ENCODE measurements around the gene SLC8A1. TPM values are rescaled to one million over a fixed set of nuclear protein-coding genes. Genes with fewer than 3 reads are reported as not detected.

The SLC8A1 gene
- total RNA-seq, 2 experiments from 2014 or later, result 0.47 to 0.59 TPM

DNA sequence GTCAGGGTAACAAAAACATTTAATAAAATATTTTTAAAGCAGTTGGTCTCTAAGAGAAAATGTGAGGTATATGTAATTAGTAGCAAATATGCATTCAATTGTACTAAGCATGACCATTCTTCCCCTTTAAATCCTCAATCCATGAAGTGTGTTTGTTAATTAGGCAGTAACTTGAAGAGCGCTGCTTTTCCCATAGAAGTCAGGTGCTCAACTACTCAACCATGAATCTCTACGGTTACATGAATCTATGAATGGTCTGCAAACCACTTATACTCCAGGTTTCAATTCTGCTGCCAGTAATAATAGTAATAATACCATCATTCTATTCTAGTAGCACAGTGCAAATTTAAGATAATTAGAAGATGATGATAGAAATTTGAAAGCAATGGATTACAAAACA is 55.8 kb downstream of the SLC8A1 start:
- Histone ChIP-seq H3K9me3 (ENCODE audit: control insufficient read depth in 1 of 2, insufficient read depth in 1 of 2, low read length in 2 of 2) (no peaks in the 10 kb centered on the region), H3K4me3 (ENCODE audit: low read length) (no peak overlapping the region), H3K36me3 (ENCODE audit: insufficient read depth, low read length) (no peaks in the 10 kb centered on the region), H3K27ac (ENCODE audit: low read depth in 1 of 2, low read length in 2 of 2) (no peak overlapping the region), H3K4me1 (ENCODE audit: insufficient read depth, low read length) (no peaks in the 10 kb centered on the region), H3K27me3 (ENCODE audit: control insufficient read depth in 1 of 2, insufficient read depth in 2 of 2, low read length in 2 of 2) (no peaks in the 10 kb centered on the region)
- ATAC-seq (ENCODE audit: poor library complexity) (no peak), DNase-seq (no peak)
- Mint-ChIP-seq H3K4me3 (no peak overlapping the region), H3K27me3 (no peaks in the 10 kb centered on the region), H3K36me3 (ENCODE audit: low read depth) (no peaks in the 10 kb centered on the region), H3K4me1 (ENCODE audit: low read depth) (no peaks in the 10 kb centered on the region), H3K9me3 (no peaks in the 10 kb centered on the region), H3K27ac (no peak overlapping the region)
- intact Hi-C loops (cut with DNase I, micrococcal nuclease), result no loop called here
- POLR2A ChIA-PET, result no interaction called here
- TF ChIP-seq, protein P1, sequence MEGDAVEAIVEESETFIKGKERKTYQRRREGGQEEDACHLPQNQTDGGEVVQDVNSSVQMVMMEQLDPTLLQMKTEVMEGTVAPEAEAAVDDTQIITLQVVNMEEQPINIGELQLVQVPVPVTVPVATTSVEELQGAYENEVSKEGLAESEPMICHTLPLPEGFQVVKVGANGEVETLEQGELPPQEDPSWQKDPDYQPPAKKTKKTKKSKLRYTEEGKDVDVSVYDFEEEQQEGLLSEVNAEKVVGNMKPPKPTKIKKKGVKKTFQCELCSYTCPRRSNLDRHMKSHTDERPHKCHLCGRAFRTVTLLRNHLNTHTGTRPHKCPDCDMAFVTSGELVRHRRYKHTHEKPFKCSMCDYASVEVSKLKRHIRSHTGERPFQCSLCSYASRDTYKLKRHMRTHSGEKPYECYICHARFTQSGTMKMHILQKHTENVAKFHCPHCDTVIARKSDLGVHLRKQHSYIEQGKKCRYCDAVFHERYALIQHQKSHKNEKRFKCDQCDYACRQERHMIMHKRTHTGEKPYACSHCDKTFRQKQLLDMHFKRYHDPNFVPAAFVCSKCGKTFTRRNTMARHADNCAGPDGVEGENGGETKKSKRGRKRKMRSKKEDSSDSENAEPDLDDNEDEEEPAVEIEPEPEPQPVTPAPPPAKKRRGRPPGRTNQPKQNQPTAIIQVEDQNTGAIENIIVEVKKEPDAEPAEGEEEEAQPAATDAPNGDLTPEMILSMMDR (IDR thresholded peaks at IDR 0.05), result no peak
- CTCF ChIA-PET, result no interaction called here

DNA sequence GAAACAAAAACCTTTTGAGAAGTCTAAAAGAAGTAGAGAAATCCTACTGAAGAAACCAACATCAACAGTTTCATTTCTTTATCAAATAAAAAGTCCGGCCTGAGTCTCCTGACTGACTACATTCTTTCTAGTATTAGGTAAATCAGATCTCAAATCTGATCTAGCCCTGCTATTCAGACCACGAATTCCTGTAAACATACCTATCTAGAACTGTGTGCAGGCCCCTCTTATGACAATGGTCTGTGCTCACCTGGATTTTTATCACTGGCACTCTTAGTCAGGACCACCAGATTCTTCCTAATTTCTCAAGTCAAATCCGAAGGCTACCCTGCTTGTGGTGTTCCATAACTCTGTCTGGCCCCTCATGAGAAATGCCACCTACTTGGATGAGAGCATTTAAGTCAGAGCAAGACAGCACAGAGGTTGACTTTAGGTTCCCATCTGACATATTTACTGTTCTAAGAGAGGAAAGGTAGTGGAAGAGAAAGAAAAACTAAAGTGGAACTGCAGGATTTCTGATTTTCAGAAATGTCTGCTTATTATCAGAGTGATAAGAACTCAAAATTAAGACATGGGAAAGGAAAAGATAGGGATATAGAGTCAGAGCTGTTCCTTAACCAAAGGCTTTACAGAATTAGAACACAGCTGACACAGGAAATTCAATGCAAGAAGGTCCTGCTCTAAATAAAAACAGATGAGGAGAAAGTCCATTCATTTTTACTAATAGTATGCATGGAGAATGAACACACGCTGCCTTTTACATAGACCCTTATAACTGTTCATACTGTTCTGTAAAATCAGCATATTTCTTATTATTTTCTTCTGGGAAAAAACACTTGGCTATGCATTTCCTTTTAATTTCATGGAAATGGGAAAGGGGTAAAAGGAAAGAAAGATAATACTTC is 56.5 kb downstream of the SLC8A1 start:
- H3K27ac Mint-ChIP-seq, result no peak overlapping the region
- ChIA-PET POLR2A (no interaction called here), CTCF (no interaction called here)
- DNase-seq (no peak), ATAC-seq (ENCODE audit: poor library complexity) (no peak)
- no peaks in the 10 kb centered on the region for H3K4me1 ChIP-seq (ENCODE audit: insufficient read depth, low read length)
- no peaks in the 10 kb centered on the region for H3K9me3 Mint-ChIP-seq
- H3K36me3 ChIP-seq (ENCODE audit: insufficient read depth, low read length), result no peaks in the 10 kb centered on the region
- no peaks in the 10 kb centered on the region for H3K9me3 ChIP-seq (ENCODE audit: control insufficient read depth in 1 of 2, insufficient read depth in 1 of 2, low read length in 2 of 2)
- H3K4me3 ChIP-seq (ENCODE audit: low read length), result no peak overlapping the region
- no peak overlapping the region for H3K27ac ChIP-seq (ENCODE audit: low read depth in 1 of 2, low read length in 2 of 2)
- TF ChIP-seq, protein P1 (IDR thresholded peaks at IDR 0.05), result no peak
- H3K36me3 Mint-ChIP-seq (ENCODE audit: low read depth), result no peaks in the 10 kb centered on the region
- H3K4me1 Mint-ChIP-seq (ENCODE audit: low read depth), result no peaks in the 10 kb centered on the region
- intact Hi-C loops (cut with DNase I, micrococcal nuclease), result no loop called here
- H3K27me3 ChIP-seq (ENCODE audit: control insufficient read depth in 1 of 2, insufficient read depth in 2 of 2, low read length in 2 of 2), result no peaks in the 10 kb centered on the region
- H3K27me3 Mint-ChIP-seq, result no peaks in the 10 kb centered on the region
- no peak overlapping the region for H3K4me3 Mint-ChIP-seq

DNA sequence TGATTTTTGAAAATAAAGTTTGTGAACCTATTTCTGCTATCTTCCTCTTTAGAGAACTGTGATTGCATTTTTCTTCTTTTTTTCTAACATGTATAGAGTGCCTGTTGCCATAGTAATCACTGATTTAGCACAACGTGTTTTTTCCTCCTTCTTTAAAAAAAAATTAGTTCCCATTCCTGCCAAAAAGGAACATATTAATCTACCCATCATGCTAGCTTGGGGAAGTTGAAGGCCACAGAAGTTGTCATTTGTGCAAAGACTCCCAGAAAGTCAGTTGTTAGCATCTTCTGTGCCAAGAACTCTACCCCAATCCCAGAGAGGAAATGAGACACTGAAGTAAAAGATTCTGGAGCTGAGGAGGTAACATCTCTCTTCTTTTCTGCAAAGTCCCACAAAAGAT is 57.3 kb downstream of the SLC8A1 start:
- no peaks in the 10 kb centered on the region for H3K27me3 ChIP-seq (ENCODE audit: control insufficient read depth in 1 of 2, insufficient read depth in 2 of 2, low read length in 2 of 2)
- Mint-ChIP-seq H3K36me3 (ENCODE audit: low read depth) (no peaks in the 10 kb centered on the region), H3K27ac (no peak overlapping the region), H3K9me3 (no peaks in the 10 kb centered on the region), H3K27me3 (no peaks in the 10 kb centered on the region), H3K4me3 (no peak overlapping the region), H3K4me1 (ENCODE audit: low read depth) (no peaks in the 10 kb centered on the region)
- no peaks in the 10 kb centered on the region for H3K9me3 ChIP-seq (ENCODE audit: control insufficient read depth in 1 of 2, insufficient read depth in 1 of 2, low read length in 2 of 2)
- DNase-seq, result peak in 2 of 14 experiments; percentile 1 to 6
- no peak overlapping the region for H3K27ac ChIP-seq (ENCODE audit: low read depth in 1 of 2, low read length in 2 of 2)
- TF ChIP-seq, protein P1 (IDR thresholded peaks at IDR 0.05), result no peak
- intact Hi-C loops (cut with DNase I, micrococcal nuclease), result no loop called here
- POLR2A ChIA-PET, result no interaction called here
- no peaks in the 10 kb centered on the region for H3K36me3 ChIP-seq (ENCODE audit: insufficient read depth, low read length)
- no peak overlapping the region for H3K4me3 ChIP-seq (ENCODE audit: low read length)
- no peak for ATAC-seq (ENCODE audit: poor library complexity)
- H3K4me1 ChIP-seq (ENCODE audit: insufficient read depth, low read length), result no peaks in the 10 kb centered on the region
- CTCF ChIA-PET, result no interaction called here
